NB4 (cell line): ENCODE results near the gene PEDS1.
"Not testable (repeated sequence)": the region's sequence is repeated elsewhere in the genome, so short reads cannot be mapped to it uniquely, and the experiment has no call there.

Experiments used
- DNase-seq: peaks from one replicate; pipeline ENCODE4 v3.0.0; 2010; ENCODE audit warnings: low read depth
- H3K4me3 ChIP-seq: one replicate; pipeline ENCODE4 v1.5.1; 2011; ENCODE audit warnings: mild to moderate bottlenecking, low read depth, low read length, moderate library complexity
- CTCF ChIP-seq: IDR thresholded peaks from one replicate; pipeline ENCODE4 v1.5.1; 2012; ENCODE audit warnings: low read depth, low read length
- MAX ChIP-seq: IDR thresholded peaks from 2 replicates; pipeline ENCODE4 v1.6.1; 2011; ENCODE audit warnings: low read depth, low read length
- MYC ChIP-seq: IDR thresholded peaks from 2 replicates; pipeline ENCODE4 v1.6.1; 2011; ENCODE audit warnings: low read depth, low read length
- POLR2A ChIP-seq: IDR thresholded peaks from 2 replicates; pipeline ENCODE4 v1.6.1; 2011; ENCODE audit warnings: mild to moderate bottlenecking; ENCODE audit not compliant: insufficient read length; ENCODE audit errors: extremely low read depth

The PEDS1 gene

GRCh38 chr20:50181344-50181743 is 27.8 kb upstream of the PEDS1 start:
- TF ChIP-seq POLR2A (no peak), MYC (no peak), CTCF (no peak), MAX (no peak)
- no peak for DNase-seq
- no peak overlapping the region for H3K4me3 ChIP-seq

GRCh38 chr20:50178672-50179071 is 25.1 kb upstream of the PEDS1 start:
- DNase-seq: not testable (repeated sequence)

GRCh38 chr20:50175938-50176933 is 22.7 kb upstream of the PEDS1 start:
- no peak for TF ChIP-seq MAX
- TF ChIP-seq POLR2A: no peak
- no peak for TF ChIP-seq CTCF
- no peak for TF ChIP-seq MYC
- DNase-seq: no peak

More at GRCh38 chr20:50178672-50179071, 25.1 kb upstream of the PEDS1 start:
- not testable (repeated sequence) for H3K4me3 ChIP-seq

GRCh38 chr20:50174456-50174855 is 20.9 kb upstream of the PEDS1 start:
- TF ChIP-seq CTCF: no peak
- TF ChIP-seq MYC: no peak
- no peak for TF ChIP-seq MAX
- no peak for TF ChIP-seq POLR2A
- no peak overlapping the region for H3K4me3 ChIP-seq
- DNase-seq: no peak

More at GRCh38 chr20:50175938-50176933, 22.7 kb upstream of the PEDS1 start:
- H3K4me3 ChIP-seq: no peak overlapping the region

GRCh38 chr20:50172347-50173013 is 19.0 kb upstream of the PEDS1 start:
- TF ChIP-seq MYC (no peak), CTCF (no peak), POLR2A (no peak), MAX (no peak)
- no peak for DNase-seq
- no peak overlapping the region for H3K4me3 ChIP-seq
